ENCODE data around the gene DOLK.
"Not testable (repeated sequence)": the region's sequence is repeated elsewhere in the genome, so short reads cannot be mapped to it uniquely, and the experiment has no call there.

DNA sequence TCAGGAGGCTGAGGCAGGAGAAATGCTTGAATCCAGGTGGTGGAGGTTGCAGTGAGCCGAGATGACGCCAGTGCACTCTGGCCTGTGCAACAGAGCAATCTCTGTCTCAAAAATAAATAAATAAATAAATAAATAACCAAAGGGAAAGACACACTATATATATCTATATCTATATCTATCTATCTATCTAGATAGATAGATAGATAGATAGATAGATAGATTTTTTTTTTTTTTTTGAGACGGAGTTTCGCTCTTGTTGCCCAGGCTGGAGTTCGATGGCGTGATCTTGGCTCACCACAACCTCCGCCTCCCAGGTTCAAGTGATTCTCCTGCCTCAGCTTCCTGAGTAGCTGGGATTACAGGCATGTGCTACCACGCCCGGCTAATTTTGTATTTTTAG is 14.0 kb upstream of the DOLK start:
- TF ChIP-seq, protein P1, sequence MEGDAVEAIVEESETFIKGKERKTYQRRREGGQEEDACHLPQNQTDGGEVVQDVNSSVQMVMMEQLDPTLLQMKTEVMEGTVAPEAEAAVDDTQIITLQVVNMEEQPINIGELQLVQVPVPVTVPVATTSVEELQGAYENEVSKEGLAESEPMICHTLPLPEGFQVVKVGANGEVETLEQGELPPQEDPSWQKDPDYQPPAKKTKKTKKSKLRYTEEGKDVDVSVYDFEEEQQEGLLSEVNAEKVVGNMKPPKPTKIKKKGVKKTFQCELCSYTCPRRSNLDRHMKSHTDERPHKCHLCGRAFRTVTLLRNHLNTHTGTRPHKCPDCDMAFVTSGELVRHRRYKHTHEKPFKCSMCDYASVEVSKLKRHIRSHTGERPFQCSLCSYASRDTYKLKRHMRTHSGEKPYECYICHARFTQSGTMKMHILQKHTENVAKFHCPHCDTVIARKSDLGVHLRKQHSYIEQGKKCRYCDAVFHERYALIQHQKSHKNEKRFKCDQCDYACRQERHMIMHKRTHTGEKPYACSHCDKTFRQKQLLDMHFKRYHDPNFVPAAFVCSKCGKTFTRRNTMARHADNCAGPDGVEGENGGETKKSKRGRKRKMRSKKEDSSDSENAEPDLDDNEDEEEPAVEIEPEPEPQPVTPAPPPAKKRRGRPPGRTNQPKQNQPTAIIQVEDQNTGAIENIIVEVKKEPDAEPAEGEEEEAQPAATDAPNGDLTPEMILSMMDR (IDR thresholded peaks at IDR 0.05; ENCODE audit: poor library complexity, severe bottlenecking): not testable (repeated sequence)
- not testable (repeated sequence) for TF ChIP-seq RAD21 (conservative IDR thresholded peaks at IDR 0.05); POLR2AphosphoS5 (IDR thresholded peaks at IDR 0.05); TAF1 (IDR thresholded peaks at IDR 0.05; ENCODE audit: low read depth); MXI1 (conservative IDR thresholded peaks at IDR 0.05; ENCODE audit: poor library complexity, severe bottlenecking); REST (IDR thresholded peaks at IDR 0.05; ENCODE audit: borderline replicate concordance); EP300 (conservative IDR thresholded peaks at IDR 0.05; ENCODE audit: poor library complexity, severe bottlenecking); EZH2 (IDR thresholded peaks at IDR 0.05; ENCODE audit: borderline replicate concordance, insufficient read depth, low read length, poor library complexity, severe bottlenecking); SMC3 (conservative IDR thresholded peaks at IDR 0.05; ENCODE audit: poor library complexity)
